K562 (cell line): Measurements from ENCODE around the gene APOBEC3C. TPM values are rescaled to one million over a fixed set of nuclear protein-coding genes. Genes with fewer than 3 reads are reported as not detected.
A peak's percentile ranks its signal among the peaks of the same experiment; 100 is the strongest.
"Not testable (repeated sequence)": the region's sequence is repeated elsewhere in the genome, so short reads cannot be mapped to it uniquely, and the experiment has no call there.

Experiments used
- ATAC-seq: fragments of 200-7000 bp; cut with Tn5 transposase; 3 replicates; pipeline ENCODE4 v1.9.1; 2020; ENCODE audit warnings: moderate library complexity
- BruUV-seq: library from RNA; stranded (reverse); fragments of 400-500 nt; replicated peaks from 2 replicates; lab custom pipeline; 2021; lab: Mats Ljungman, UMichigan
- CTCF ChIA-PET: fragments of 300-600 bp; formaldehyde crosslinking; extraction: SDS; loops from one replicate; lab custom pipeline; 2021; ENCODE audit warnings: low intra/inter-chr PET ratio; lab: Yijun Ruan, JAX
- POLR2A ChIA-PET: fragments of 300-600, 350-650 bp; sonication (Branson Sonifier 250); formaldehyde crosslinking; extraction: SDS; loops from one replicate; lab custom pipeline; 2021; ENCODE audit warnings: antibody characterized with exemption, inconsistent platforms; lab: Yijun Ruan, JAX
- DNase-seq, 4 experiments: peaks; one replicate each; pipeline versions ENCODE4 v3.0.0 to v3.0.0-alpha.2; 2011 to 2018; ENCODE audit warnings: low spot score in 3 of 4, mixed read lengths in 3 of 4; ENCODE audit errors: extremely low read depth in 1 of 4
- FAIRE-seq: peaks from 2 replicates; lab custom pipeline; 2011; peaks lifted over from hg19 to GRCh38; lab: Jason Lieb, UNC
- H2AFZ ChIP-seq: 2 replicates; pipeline ENCODE4 v1.6.0; 2011; ENCODE audit warnings: low read depth, low read length, control low read depth, inconsistent platforms
- H3K27ac ChIP-seq: fragments of 200-600 bp; 3 replicates; pipeline ENCODE4 v1.8.0; 2011; ENCODE audit warnings: low read depth, mild to moderate bottlenecking, control low read depth, inconsistent platforms, low read length, moderate library complexity, mixed read lengths; ENCODE audit errors: extremely low read depth
- H3K27me3 ChIP-seq, 2 experiments: fragments of 300-600 bp in 1 of 2; 2 replicates in 1 of 2; 3 replicates in 1 of 2; pipeline versions ENCODE4 v1.6.0 to v1.8.0; 2011; ENCODE audit warnings: inconsistent platforms in 2 of 2, low read length in 2 of 2, mild to moderate bottlenecking in 1 of 2, mixed read lengths in 1 of 2, moderate library complexity in 1 of 2; ENCODE audit not compliant: control insufficient read depth in 2 of 2, insufficient read depth in 2 of 2
- H3K36me3 ChIP-seq: fragments of 300-600 bp; 3 replicates; pipeline ENCODE4 v1.8.0; 2011; ENCODE audit warnings: mild to moderate bottlenecking, low read length, inconsistent platforms; ENCODE audit not compliant: control insufficient read depth, insufficient read depth
- H3K4me1 ChIP-seq, 2 experiments: fragments of 200-600 bp in 1 of 2; replicated peaks in 1 of 2; 2 replicates in 1 of 2; 3 replicates in 1 of 2; pipeline versions ENCODE4 v1.5.1 to v1.8.0; 2011; ENCODE audit warnings: inconsistent platforms in 2 of 2, low read length in 2 of 2, mild to moderate bottlenecking in 1 of 2, mixed read lengths in 1 of 2, moderate library complexity in 1 of 2; ENCODE audit not compliant: control insufficient read depth in 2 of 2, insufficient read depth in 2 of 2
- H3K4me2 ChIP-seq: 2 replicates; pipeline ENCODE4 v1.6.1; 2011; ENCODE audit warnings: low read length, control low read depth, inconsistent platforms, mixed read lengths; ENCODE audit not compliant: insufficient read depth
- H3K4me3 ChIP-seq: fragments of 200-600 bp; sonication (generic), shearing (Covaris generic); 2 replicates; pipeline ENCODE4 v1.5.1; 2016; ENCODE audit warnings: control low read depth, inconsistent platforms
- H3K79me2 ChIP-seq: fragments of 200-600 bp; 3 replicates; pipeline ENCODE4 v1.8.0; 2011; ENCODE audit warnings: low read length, inconsistent platforms; ENCODE audit not compliant: control insufficient read depth, insufficient read depth
- H3K9ac ChIP-seq, 2 experiments: 2 replicates each; pipeline versions ENCODE4 v1.6.0 to v1.6.1; 2011; ENCODE audit warnings: low read depth in 2 of 2, low read length in 2 of 2, control low read depth in 1 of 2, inconsistent platforms in 1 of 2, mild to moderate bottlenecking in 1 of 2, mixed read lengths in 1 of 2; ENCODE audit not compliant: insufficient read depth in 1 of 2
- H3K9me1 ChIP-seq: one replicate; pipeline ENCODE4 v1.6.0; 2011; ENCODE audit warnings: inconsistent platforms, mild to moderate bottlenecking, low read length, moderate library complexity; ENCODE audit not compliant: control insufficient read depth, insufficient read depth
- H3K9me3 ChIP-seq: replicated peaks from 2 replicates; pipeline ENCODE4 v1.5.1; 2011; ENCODE audit warnings: low read depth, low read length, inconsistent platforms; ENCODE audit not compliant: control insufficient read depth, insufficient read depth
- H4K20me1 ChIP-seq: replicated peaks from 2 replicates; pipeline ENCODE4 v1.6.1; 2011; ENCODE audit warnings: low read length, inconsistent platforms, mixed read lengths; ENCODE audit not compliant: control insufficient read depth, insufficient read depth
- EGR1 ChIP-seq: fragments of 450-650 bp; conservative IDR thresholded peaks from 2 replicates; pipeline ENCODE4 v1.6.1; 2017; ENCODE audit warnings: mild to moderate bottlenecking
- MEIS2 ChIP-seq: fragments of 450-650 bp; IDR thresholded peaks from 2 replicates; pipeline ENCODE4 v1.6.1; 2014; ENCODE audit warnings: mild to moderate bottlenecking; ENCODE audit not compliant: partially characterized antibody
- NEUROD1 ChIP-seq: fragments of 150-350 bp; IDR thresholded peaks from 2 replicates; pipeline ENCODE4 v1.6.1; 2014; ENCODE audit warnings: borderline replicate concordance, low read length, low read depth; ENCODE audit not compliant: partially characterized antibody
- NFATC3 ChIP-seq: fragments of 450-650 bp; IDR thresholded peaks from 2 replicates; pipeline ENCODE4 v1.6.1; 2017; ENCODE audit warnings: mild to moderate bottlenecking
- ZNF212 ChIP-seq: fragments of 450-650 bp; formaldehyde crosslinking; IDR thresholded peaks from 2 replicates; pipeline ENCODE4 v1.4.0; 2020; ENCODE audit warnings: mild to moderate bottlenecking
- ZNF232 ChIP-seq: sonication (generic); formaldehyde crosslinking; IDR thresholded peaks from 2 replicates; pipeline ENCODE4 v1.8.0; 2022; ENCODE audit warnings: mild to moderate bottlenecking, missing genetic modification reagents
- ZNF589 ChIP-seq: fragments of 200-800 bp; sonication (Bioruptor generic); IDR thresholded peaks from 2 replicates; pipeline ENCODE4 v1.6.1; 2016; ENCODE audit warnings: low read depth, missing genetic modification characterization, missing compliant biosample characterization
- ZZZ3 ChIP-seq: fragments of 450-650 bp; IDR thresholded peaks from 2 replicates; pipeline ENCODE4 v1.6.1; 2016; ENCODE audit warnings: antibody characterized with exemption, mild to moderate bottlenecking, moderate library complexity
- WGBS: fragments of 100-300 bp; shearing (Covaris generic); methylation state at CpG from one replicate; pipeline ENCODE4 v1.1.6; 2016; ENCODE audit warnings: low coverage, mixed read lengths; ENCODE audit not compliant: insufficient coverage; ENCODE audit errors: missing lambda C conversion rate; 5-methylcytosine and 5-hydroxymethylcytosine counted together
- in situ Hi-C: fragments of 300-500 bp; cut with MboI; formaldehyde crosslinking; loops from 4 replicates; pipeline ENCODE4 v1.15.0; 2018; ENCODE audit warnings: inconsistent platforms, mixed read lengths
- intact Hi-C: fragments of 100-400 bp; cut with micrococcal nuclease; formaldehyde crosslinking; loops from 2 replicates; pipeline ENCODE4 v1.14.2; 2022
- polyA plus RNA-seq, 8 experiments: library from polyadenylated mRNA; depleted of rRNA in 4 of 8; stranded (reverse) in 5 of 8; unstranded in 3 of 8; fragments of >200 nt; fragmentation: Nextera tagmentation in 2 of 8; fragmentation: Illumina TruSeq in 1 of 8; extraction: Ambion mirVana in 2 of 8; extraction: Trizol in 1 of 8; gene quantifications; 2 replicates each; pipeline versions ENCODE4 v1.2.1 to v1.2.3, GENCODE V29; 2011 to 2014; ENCODE audit warnings: inconsistent platforms in 1 of 8, missing spikeins in 1 of 8
- total RNA-seq, 7 experiments: library from RNA; depleted of rRNA in 6 of 7; stranded (reverse); fragments of >200 nt in 6 of 7; fragmentation: Illumina TruSeq in 2 of 7; extraction: Trizol in 2 of 7; gene quantifications; 2 replicates each; pipeline versions ENCODE4 v1.2.1 to v1.2.3, GENCODE V29; 2011 to 2021; ENCODE audit warnings: low replicate concordance in 1 of 7
- TF ChIP-seq, protein P1 (sequence below): fragments of 450-650 bp; formaldehyde crosslinking; IDR thresholded peaks from 2 replicates; pipeline ENCODE4 v1.4.0; 2020; ENCODE audit warnings: mild to moderate bottlenecking, mixed read lengths

APOBEC3C gene
- total and polyA plus RNA-seq, 9 of the 15 experiments (the other 6 are each of a cell fraction or from before 2014, with no cell fraction given): 12.4 to 285 (median 55.5) TPM

DNA sequence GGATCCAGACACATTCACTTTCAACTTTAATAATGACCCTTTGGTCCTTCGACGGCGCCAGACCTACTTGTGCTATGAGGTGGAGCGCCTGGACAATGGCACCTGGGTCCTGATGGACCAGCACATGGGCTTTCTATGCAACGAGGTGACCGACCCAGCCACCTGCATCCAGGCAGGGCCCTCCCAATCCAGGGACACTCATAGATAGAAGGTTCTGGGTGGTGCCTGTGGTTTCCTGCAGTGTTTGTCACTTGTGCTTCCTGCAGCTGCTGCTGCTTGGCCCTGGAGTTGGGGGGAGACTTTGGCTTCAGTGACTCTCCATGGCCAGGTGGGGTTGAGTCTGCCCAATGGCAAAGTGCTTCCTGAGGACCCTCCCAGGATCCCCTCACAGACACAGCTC lies 24.6 kb upstream of the APOBEC3C start (continued):
- TF ChIP-seq MEIS2 (no peak), NEUROD1 (no peak), ZNF589 (no peak), ZZZ3 (no peak), ZNF212 (CRISPR knock-in tag) (no peak), ZNF232 (CRISPR knock-in tag) (no peak), EGR1 (no peak), NFATC3 (no peak)
- TF ChIP-seq, protein P1, sequence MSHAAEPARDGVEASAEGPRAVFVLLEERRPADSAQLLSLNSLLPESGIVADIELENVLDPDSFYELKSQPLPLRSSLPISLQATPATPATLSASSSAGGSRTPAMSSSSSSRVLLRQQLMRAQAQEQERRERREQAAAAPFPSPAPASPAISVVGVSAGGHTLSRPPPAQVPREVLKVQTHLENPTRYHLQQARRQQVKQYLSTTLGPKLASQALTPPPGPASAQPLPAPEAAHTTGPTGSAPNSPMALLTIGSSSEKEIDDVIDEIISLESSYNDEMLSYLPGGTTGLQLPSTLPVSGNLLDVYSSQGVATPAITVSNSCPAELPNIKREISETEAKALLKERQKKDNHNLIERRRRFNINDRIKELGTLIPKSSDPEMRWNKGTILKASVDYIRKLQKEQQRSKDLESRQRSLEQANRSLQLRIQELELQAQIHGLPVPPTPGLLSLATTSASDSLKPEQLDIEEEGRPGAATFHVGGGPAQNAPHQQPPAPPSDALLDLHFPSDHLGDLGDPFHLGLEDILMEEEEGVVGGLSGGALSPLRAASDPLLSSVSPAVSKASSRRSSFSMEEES (CRISPR knock-in tag): no peak

DNA sequence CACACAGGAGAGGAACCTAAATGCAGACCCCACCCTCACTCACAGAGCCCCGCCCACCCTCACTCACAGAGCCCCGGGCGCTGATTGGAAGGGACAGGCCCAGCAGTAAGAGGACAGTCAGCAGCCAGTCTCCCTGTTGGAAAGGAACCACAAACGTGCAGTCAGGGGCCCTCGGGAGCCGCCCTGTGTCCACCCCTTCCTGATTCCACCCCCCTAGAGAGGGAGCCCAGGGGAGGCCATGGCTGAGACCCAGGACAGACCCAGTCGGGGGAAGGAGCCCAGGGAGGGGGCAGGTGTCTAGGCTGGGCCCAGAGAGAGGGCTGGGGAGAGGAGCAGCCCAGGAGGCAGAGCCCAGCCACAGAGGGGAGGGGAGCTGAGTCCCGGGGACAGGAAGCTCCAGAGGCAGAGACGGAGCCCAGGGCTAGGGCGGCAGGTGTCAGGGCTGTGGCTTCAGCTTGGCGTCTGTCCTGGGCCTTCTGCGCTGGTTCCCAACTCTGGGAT lies 21.1 kb upstream of the APOBEC3C start:
- intact Hi-C loops, CTCF ChIA-PET, in situ Hi-C loops: not testable (repeated sequence)

More for the DNA sequence above, 21.1 kb upstream of the APOBEC3C start:
- not testable (repeated sequence) for H3K9me3 ChIP-seq, FAIRE-seq, H4K20me1 ChIP-seq, H3K27ac ChIP-seq, H2AFZ ChIP-seq, DNase-seq, H3K9me1 ChIP-seq, H3K4me1 ChIP-seq, H3K4me2 ChIP-seq, H3K36me3 ChIP-seq, BruUV-seq, H3K9ac ChIP-seq, H3K79me2 ChIP-seq, H3K27me3 ChIP-seq, H3K4me3 ChIP-seq
- POLR2A ChIA-PET: interaction anchor here (1.3 kb wide), 1 partner anchor 10 kb away, joined by 5 read pairs; no protein-coding TSS in a partner anchor
- 15% methylated on average over 4 of the region's 12 CpGs for WGBS
- peak; percentile 91 for ATAC-seq
